ENCODE results near the gene NEDD4L.
"Not testable (repeated sequence)": the region's sequence is repeated elsewhere in the genome, so short reads cannot be mapped to it uniquely, and the experiment has no call there.

NEDD4L gene

GRCh38 chr18:58360324-58360723 lies 316.3 kb downstream of the NEDD4L start:
- no peak for DNase-seq

- no peak for DNase-seq
Observed at GRCh38 chr18:58361212-58361611, 317.2 kb downstream of the NEDD4L start.

GRCh38 chr18:58362027-58362575 lies 318.1 kb downstream of the NEDD4L start:
- no peak for DNase-seq

- DNase-seq: no peak
Observed at GRCh38 chr18:58362829-58363271, 318.8 kb downstream of the NEDD4L start.

- DNase-seq: no peak
Observed at GRCh38 chr18:58363767-58364540, 319.9 kb downstream of the NEDD4L start.

GRCh38 chr18:58364876-58365528 lies 321.0 kb downstream of the NEDD4L start:
- no peak for DNase-seq

GRCh38 chr18:58367425-58368140 lies 323.6 kb downstream of the NEDD4L start:
- no peak for DNase-seq

GRCh38 chr18:58369616-58370015 lies 325.6 kb downstream of the NEDD4L start:
- DNase-seq: no peak

- no peak for DNase-seq
Observed at GRCh38 chr18:58370038-58370580, 326.1 kb downstream of the NEDD4L start.

GRCh38 chr18:58370612-58371011 lies 326.6 kb downstream of the NEDD4L start:
- no peak for DNase-seq

GRCh38 chr18:58373481-58373880 lies 329.5 kb downstream of the NEDD4L start:
- DNase-seq: no peak

- DNase-seq: no peak
Observed at GRCh38 chr18:58375051-58375450, 331.0 kb downstream of the NEDD4L start.

- no peak for DNase-seq
Observed at GRCh38 chr18:58378411-58379379, 334.7 kb downstream of the NEDD4L start.

- no peak for DNase-seq
Observed at GRCh38 chr18:58379443-58379842, 335.4 kb downstream of the NEDD4L start.

- DNase-seq: not testable (repeated sequence)
Observed at GRCh38 chr18:58380113-58380512, 336.1 kb downstream of the NEDD4L start.

GRCh38 chr18:58381676-58382411 lies 337.8 kb downstream of the NEDD4L start:
- DNase-seq: no peak

GRCh38 chr18:58382446-58382845 lies 338.4 kb downstream of the NEDD4L start:
- DNase-seq: no peak

- no peak for DNase-seq
Observed at GRCh38 chr18:58385472-58385871, 341.4 kb downstream of the NEDD4L start.

- no peak for DNase-seq
Observed at GRCh38 chr18:58386780-58387179, 342.8 kb downstream of the NEDD4L start.

GRCh38 chr18:58387716-58388115 lies 343.7 kb downstream of the NEDD4L start:
- DNase-seq: no peak

- no peak for DNase-seq
Observed at GRCh38 chr18:58388736-58389135, 344.7 kb downstream of the NEDD4L start.
